Activated CD8-positive, alpha-beta memory T cell treated with anti-CD3 and anti-CD28 coated beads, Interleukin-2, amount 10 ng/mL, durations not matched to agents 7 days and 5 days (primary cell): ENCODE measurements around the gene DHRS11. TPM values are rescaled to one million over a fixed set of nuclear protein-coding genes. Genes with fewer than 3 reads are reported as not detected.
A peak's percentile ranks its signal among the peaks of the same experiment; 100 is the strongest.

Source experiments
- ATAC-seq: fragments of 150-1000 bp; cut with Tn5 transposase; one replicate; pipeline ENCODE4 v1.10.0; 2021; ENCODE audit warnings: moderate library complexity
- CTCF ChIA-PET: fragments of 350-600 bp; sonication (Branson Sonifier 250); formaldehyde crosslinking; loops from one replicate; lab custom pipeline; 2021; ENCODE audit warnings: antibody characterized with exemption; lab: Charles Lee
- DNase-seq: peaks from one replicate; pipeline ENCODE4 v3.0.0-alpha.2; 2020
- H3K27ac Mint-ChIP-seq: one replicate; pipeline ENCODE4 v1.8.0; 2021; ENCODE audit warnings: mild to moderate bottlenecking, mixed read lengths
- H3K27me3 Mint-ChIP-seq: one replicate; pipeline ENCODE4 v1.8.0; 2021; ENCODE audit warnings: mixed read lengths
- H3K36me3 Mint-ChIP-seq: one replicate; pipeline ENCODE4 v1.8.0; 2021; ENCODE audit warnings: mild to moderate bottlenecking, mixed read lengths
- H3K4me1 Mint-ChIP-seq: one replicate; pipeline ENCODE4 v1.8.0; 2021; ENCODE audit warnings: mixed read lengths
- H3K4me3 Mint-ChIP-seq: one replicate; pipeline ENCODE4 v1.8.0; 2021; ENCODE audit warnings: mild to moderate bottlenecking, moderate library complexity, mixed read lengths
- H3K9me3 Mint-ChIP-seq: one replicate; pipeline ENCODE4 v1.8.0; 2022; ENCODE audit warnings: low read depth, mixed read lengths
- total RNA-seq, 2 experiments: library from RNA; stranded (reverse); gene quantifications; one replicate each; pipeline ENCODE4 v1.2.3, GENCODE V29; 2021

DHRS11 gene
- total RNA-seq, 2 experiments from 2014 or later, result 4.5 to 8.0 TPM

DNA sequence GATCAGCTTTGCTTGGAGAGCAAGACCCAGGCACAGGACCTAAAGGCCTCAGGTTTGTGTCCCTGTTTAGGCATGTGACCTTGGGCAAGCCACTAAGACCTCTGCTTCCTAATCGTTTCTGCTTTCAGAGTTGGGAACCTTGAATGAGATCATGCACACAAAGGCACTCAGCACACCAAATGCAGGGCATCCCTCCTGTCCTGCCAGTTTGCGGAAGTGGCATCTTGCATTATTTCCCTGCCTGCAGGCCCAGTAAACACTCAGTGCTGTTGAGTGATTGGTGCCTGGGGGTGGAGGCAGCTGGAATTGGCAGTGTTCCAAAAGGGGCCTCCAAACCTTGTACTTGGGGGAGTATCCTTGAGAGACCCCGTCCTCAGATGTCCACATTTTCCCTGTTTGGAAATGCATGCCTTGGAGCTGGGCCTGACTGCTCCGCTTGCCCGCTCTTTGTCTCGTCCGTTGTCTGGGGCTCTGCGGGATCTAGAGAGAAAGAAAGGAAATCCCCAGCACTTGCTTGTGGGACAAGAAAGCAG is 38.4 kb downstream of the DHRS11 start:
- Mint-ChIP-seq H3K4me1 (no peaks in the 10 kb centered on the region), H3K27ac (no peak overlapping the region), H3K9me3 (no peaks in the 10 kb centered on the region), H3K4me3 (no peak overlapping the region), H3K27me3 (peaks cover 9% of the 10 kb centered on the region), H3K36me3 (no peaks in the 10 kb centered on the region)
- CTCF ChIA-PET, result interaction anchor here (1.3 to 7.0 kb wide), 10 partner anchors 12 to 611 kb away, joined by 3 to 65 read pairs (median 18); partner anchors contain the start of gene MRM1
- ATAC-seq, result no peak
- DNase-seq, result no peak

DNA sequence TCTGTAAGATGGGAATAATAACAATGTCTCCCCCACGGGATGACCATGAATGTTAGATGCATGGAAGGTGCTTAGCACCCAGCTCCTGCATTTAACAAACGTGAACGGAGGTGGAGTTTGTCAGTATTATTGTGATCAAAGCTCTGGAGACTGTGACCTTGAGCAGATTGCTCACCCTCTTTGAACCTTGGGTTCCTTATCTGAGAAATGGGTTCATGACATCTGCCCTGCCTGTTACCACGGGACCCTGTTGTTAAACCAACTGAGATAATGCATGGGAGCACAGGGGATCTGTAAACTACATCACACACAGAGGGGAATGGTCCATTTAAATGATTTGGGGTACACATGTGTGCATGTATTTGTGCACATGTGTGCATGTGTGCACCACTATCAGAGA is 39.3 kb downstream of the DHRS11 start:
- Mint-ChIP-seq H3K36me3 (no peaks in the 10 kb centered on the region), H3K27me3 (peaks cover 14% of the 10 kb centered on the region), H3K27ac (no peak overlapping the region), H3K4me3 (no peak overlapping the region), H3K9me3 (no peaks in the 10 kb centered on the region), H3K4me1 (no peaks in the 10 kb centered on the region)
- ATAC-seq, result no peak
- CTCF ChIA-PET, result interaction anchor here (1.5 to 6.9 kb wide), 3 partner anchors 45 to 416 kb away, joined by 5 to 56 read pairs (median 17); no protein-coding TSS in a partner anchor
- DNase-seq, result no peak

DNA sequence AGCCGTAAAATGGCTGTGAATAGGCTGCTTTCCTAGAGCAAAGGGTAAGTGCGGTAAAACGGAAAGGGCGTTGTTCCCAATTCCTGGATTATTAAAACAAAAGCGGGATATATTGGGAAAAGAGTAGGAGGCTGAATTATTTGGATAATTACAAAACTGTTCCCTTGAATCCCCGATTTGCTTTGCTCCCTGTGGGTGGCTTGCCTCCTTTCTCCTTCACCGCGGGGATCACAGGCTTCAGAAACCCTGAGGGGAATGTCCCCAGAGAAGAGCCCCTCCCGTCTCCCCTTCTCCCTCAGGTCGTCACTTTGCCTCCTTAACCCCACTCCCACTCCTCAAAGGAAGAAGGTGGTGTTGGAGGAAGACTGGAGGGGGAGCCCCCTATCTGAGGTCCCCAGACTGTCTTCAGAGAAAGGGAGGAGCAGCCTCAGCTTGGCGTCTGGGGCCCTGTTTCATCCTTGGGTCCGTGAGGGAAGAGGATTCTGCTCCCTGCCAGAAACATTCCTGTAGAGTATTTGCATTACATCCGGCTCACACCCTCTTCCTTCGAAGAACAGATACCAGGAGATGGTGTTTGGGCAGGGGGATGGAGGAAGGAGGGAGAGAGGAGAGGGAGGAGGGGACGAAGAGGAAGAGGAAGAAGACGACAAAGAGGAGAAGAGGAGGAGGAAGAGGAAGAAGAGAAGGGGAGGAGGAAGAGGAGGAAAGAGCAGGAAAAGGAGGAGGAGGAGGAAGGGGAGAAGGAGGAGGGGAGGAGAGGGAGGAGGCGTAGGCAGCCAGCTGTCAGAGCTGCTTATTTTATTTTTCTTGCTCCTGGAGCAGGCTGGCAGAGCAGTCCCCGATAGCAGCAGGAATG is 41.5 kb downstream of the DHRS11 start:
- no peak overlapping the region for H3K4me3 Mint-ChIP-seq
- no peak overlapping the region for H3K27ac Mint-ChIP-seq
- no peaks in the 10 kb centered on the region for H3K4me1 Mint-ChIP-seq
- peaks cover 24% of the 10 kb centered on the region for H3K27me3 Mint-ChIP-seq
- H3K9me3 Mint-ChIP-seq, result no peaks in the 10 kb centered on the region
- H3K36me3 Mint-ChIP-seq, result no peaks in the 10 kb centered on the region
- ATAC-seq (no peak), DNase-seq (no peak)
- CTCF ChIA-PET, result interaction anchor here (1.0 to 1.4 kb wide), 4 partner anchors 9 to 415 kb away, joined by 3 to 5 read pairs (median 4); no protein-coding TSS in a partner anchor

DNA sequence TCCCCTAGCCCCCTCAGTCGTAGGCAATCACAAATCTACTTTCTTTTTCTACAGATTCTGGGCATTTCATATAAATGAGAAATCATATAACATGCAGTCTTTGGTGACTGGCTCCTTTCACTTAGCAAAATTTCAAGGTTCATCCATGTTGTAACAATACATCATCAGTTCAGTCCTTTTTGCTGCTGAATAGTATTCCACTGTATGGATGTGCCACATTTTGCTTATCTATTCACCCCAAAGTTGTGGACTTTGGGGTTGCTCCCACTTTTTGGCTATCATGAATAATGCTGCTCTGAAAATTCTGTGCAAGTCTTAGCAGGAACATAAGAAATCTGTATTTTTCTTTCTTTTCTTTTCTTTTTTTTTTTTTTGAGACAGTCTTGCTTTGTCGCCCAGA is 48.7 kb downstream of the DHRS11 start:
- H3K36me3 Mint-ChIP-seq, result no peaks in the 10 kb centered on the region
- no peak overlapping the region for H3K27ac Mint-ChIP-seq
- CTCF ChIA-PET, result interaction anchor here (1.9 kb wide), 1 partner anchor 14 kb away, joined by 6 read pairs; no protein-coding TSS in a partner anchor
- ATAC-seq (no peak), DNase-seq (no peak)
- H3K4me3 Mint-ChIP-seq, result no peak overlapping the region
- peaks cover 17% of the 10 kb centered on the region for H3K4me1 Mint-ChIP-seq
- H3K9me3 Mint-ChIP-seq, result no peaks in the 10 kb centered on the region
- peaks cover 80% of the 10 kb centered on the region for H3K27me3 Mint-ChIP-seq

DNA sequence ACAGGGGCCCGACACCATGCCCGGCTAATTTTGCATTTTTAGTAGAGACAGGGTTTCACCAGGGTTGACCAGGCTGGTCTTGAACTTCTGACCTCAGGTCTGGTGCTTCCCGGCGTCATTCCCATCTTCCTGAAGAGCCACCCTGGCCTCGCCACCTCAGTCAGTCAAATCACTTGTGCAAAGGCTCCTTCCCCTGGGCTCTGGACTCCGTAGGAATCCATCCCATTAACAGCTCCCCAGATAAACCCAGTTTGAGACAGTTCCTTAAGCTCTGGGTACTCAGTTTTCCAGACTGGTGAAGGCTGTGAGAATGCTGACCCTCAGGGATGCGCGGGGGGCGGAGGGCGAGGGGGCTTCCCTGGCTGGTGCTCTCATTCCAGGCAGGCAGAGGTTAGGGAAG is 49.2 kb downstream of the DHRS11 start:
- ATAC-seq, result no peak
- H3K27ac Mint-ChIP-seq, result no peak overlapping the region
- peaks cover 78% of the 10 kb centered on the region for H3K27me3 Mint-ChIP-seq
- H3K36me3 Mint-ChIP-seq, result no peaks in the 10 kb centered on the region
- CTCF ChIA-PET, result interaction anchor here (1.6 to 2.0 kb wide), 5 partner anchors 9 to 65 kb away, joined by 4 to 8 read pairs (median 5); no protein-coding TSS in a partner anchor
- no peaks in the 10 kb centered on the region for H3K9me3 Mint-ChIP-seq
- H3K4me1 Mint-ChIP-seq, result peaks cover 17% of the 10 kb centered on the region
- no peak for DNase-seq
- H3K4me3 Mint-ChIP-seq, result no peak overlapping the region

DNA sequence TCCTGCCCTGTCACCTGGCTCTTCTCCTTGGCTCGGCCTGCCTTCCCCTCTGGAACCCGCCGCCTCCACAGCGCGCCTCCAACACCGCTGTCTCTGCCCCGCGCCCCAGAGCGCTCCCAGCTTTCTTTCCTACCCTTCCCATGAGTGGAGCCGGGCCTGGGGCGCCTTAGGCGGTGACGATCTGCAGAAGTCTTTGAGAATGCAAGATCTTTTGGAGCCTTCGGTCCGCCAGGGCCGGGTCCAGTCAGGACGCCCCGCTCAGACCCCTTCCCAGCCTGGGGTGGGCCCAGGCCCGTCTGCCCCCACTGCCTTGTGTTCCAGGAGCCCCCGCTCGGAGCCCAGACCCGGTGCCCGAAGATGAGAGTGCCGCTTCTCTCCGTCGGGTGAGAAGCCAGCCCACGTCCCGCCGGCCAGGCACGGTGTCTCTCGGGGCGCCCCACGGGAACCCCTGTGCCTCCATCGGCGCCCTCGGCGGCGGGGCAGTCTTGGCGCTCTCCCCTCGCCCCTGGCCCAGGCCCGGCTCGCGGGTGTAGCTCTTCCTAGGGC is 49.7 kb downstream of the DHRS11 start:
- no peak for DNase-seq
- Mint-ChIP-seq H3K4me1 (peaks cover 17% of the 10 kb centered on the region), H3K36me3 (no peaks in the 10 kb centered on the region), H3K27ac (no peak overlapping the region), H3K9me3 (no peaks in the 10 kb centered on the region), H3K27me3 (peaks cover 75% of the 10 kb centered on the region), H3K4me3 (no peak overlapping the region)
- ATAC-seq, result no peak
- CTCF ChIA-PET, result interaction anchor here (1.6 to 2.0 kb wide), 5 partner anchors 9 to 65 kb away, joined by 4 to 8 read pairs (median 5); no protein-coding TSS in a partner anchor

DNA sequence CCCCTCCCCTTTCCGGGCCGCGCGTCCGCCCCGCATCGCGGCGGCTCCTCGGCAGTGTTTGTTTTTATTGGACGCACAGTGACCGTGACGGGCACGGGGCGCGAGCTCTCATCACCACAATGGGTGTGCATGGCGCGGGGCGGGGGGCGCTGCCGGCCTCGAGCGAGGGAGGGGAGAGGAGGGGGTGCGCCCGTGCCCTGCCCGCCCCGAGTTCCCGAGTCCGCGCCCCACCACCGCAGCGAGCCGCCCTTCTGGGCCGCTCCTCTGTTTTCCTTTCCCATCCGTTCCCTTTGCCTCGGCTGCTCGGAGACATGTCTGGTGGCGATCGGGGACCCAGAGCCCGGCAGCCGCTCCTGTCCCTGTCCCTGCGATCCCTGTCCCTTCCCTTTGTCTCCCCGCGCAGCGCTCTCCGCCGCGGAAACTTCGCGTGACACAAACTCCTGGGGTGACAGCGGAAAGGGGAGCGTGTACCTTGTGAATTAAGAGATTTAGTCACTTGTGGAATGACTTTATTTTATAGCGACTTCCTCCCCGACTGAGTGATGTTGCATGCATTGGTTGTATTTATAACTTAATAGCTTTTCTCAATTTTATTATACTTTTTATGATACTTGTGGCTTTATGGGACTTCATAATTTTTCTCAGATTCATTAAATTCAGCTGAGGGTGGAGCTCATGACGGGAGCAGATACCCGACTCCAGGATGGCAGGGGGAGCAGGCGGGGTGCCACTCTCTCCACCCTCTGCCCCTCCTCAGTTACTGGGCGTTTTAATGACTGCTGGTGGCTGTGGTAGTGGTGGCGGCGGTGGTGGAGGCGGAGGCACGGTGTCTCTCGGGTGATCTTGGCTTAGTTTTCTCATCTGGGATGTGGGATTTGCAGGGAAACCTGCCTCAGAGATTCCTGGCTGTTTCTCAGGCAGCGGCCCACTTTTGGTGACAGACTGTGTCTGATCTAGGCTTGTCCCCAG is 50.5 kb downstream of the DHRS11 start:
- Mint-ChIP-seq H3K27me3 (peaks cover 73% of the 10 kb centered on the region), H3K4me1 (peaks cover 17% of the 10 kb centered on the region), H3K36me3 (no peaks in the 10 kb centered on the region), H3K9me3 (no peaks in the 10 kb centered on the region), H3K4me3 (peak overlapping the region; percentile 49), H3K27ac (no peak overlapping the region)
- DNase-seq, result no peak
- peak; percentile 41 for ATAC-seq
- CTCF ChIA-PET, result interaction anchor here (1.0 to 2.0 kb wide), 6 partner anchors 10 to 64 kb away, joined by 3 to 8 read pairs (median 5); no protein-coding TSS in a partner anchor

GRCh38 chr17:36643086-36643685 is 51.5 kb downstream of the DHRS11 start:
- H3K4me3 Mint-ChIP-seq, result peak overlapping the region; percentile 49
- CTCF ChIA-PET, result interaction anchor here (1.0 kb wide), 1 partner anchor 40 kb away, joined by 3 read pairs; no protein-coding TSS in a partner anchor
- H3K27me3 Mint-ChIP-seq, result peaks cover 71% of the 10 kb centered on the region
- peaks cover 17% of the 10 kb centered on the region for H3K4me1 Mint-ChIP-seq
- H3K36me3 Mint-ChIP-seq, result no peaks in the 10 kb centered on the region
- no peak for DNase-seq
- H3K9me3 Mint-ChIP-seq, result no peaks in the 10 kb centered on the region
- H3K27ac Mint-ChIP-seq, result no peak overlapping the region
- peak; percentile 44 for ATAC-seq

- H3K9me3 Mint-ChIP-seq, result no peaks in the 10 kb centered on the region
- H3K4me1 Mint-ChIP-seq, result peaks cover 17% of the 10 kb centered on the region
- peaks cover 63% of the 10 kb centered on the region for H3K27me3 Mint-ChIP-seq
- no peak overlapping the region for H3K4me3 Mint-ChIP-seq
- DNase-seq (no peak), ATAC-seq (no peak)
- H3K27ac Mint-ChIP-seq, result no peak overlapping the region
- no peaks in the 10 kb centered on the region for H3K36me3 Mint-ChIP-seq
- CTCF ChIA-PET, result interaction anchor here (0.6 kb wide), 1 partner anchor 680 kb away, joined by 3 read pairs; no protein-coding TSS in a partner anchor
Measured at GRCh38 chr17:36645422-36645821, 53.7 kb downstream of the DHRS11 start.

DNA sequence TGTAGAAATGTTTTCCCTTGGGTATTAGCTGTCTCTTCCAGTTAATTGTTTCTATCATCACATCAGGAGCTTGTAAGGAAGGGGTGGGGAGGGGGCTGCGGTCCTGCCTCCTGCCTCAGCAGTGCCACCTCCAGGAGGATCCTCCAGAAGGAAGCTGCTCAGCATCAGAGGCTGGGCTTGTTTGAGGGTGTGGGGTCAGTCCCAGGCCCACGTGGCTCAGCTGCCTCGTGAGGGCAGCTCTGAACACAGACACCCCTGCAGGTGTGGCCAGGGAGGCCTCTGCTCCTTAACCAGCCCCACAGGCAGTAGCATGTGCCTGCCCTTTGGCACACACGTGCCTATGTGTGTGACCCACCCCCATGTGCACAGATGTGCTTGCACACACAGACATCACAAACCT is 56.0 kb downstream of the DHRS11 start:
- CTCF ChIA-PET, result interaction anchor here (1.1 kb wide), 1 partner anchor 11 kb away, joined by 3 read pairs; no protein-coding TSS in a partner anchor
- no peaks in the 10 kb centered on the region for H3K9me3 Mint-ChIP-seq
- peaks cover 8% of the 10 kb centered on the region for H3K4me1 Mint-ChIP-seq
- H3K27me3 Mint-ChIP-seq, result peaks cover 52% of the 10 kb centered on the region
- no peak overlapping the region for H3K4me3 Mint-ChIP-seq
- DNase-seq, result no peak
- no peak for ATAC-seq
- no peaks in the 10 kb centered on the region for H3K36me3 Mint-ChIP-seq
- H3K27ac Mint-ChIP-seq, result no peak overlapping the region

- Mint-ChIP-seq H3K36me3 (no peaks in the 10 kb centered on the region), H3K27me3 (peaks cover 41% of the 10 kb centered on the region), H3K9me3 (no peaks in the 10 kb centered on the region), H3K27ac (no peak overlapping the region), H3K4me3 (no peak overlapping the region), H3K4me1 (no peaks in the 10 kb centered on the region)
- CTCF ChIA-PET, result interaction anchor here (1.4 kb wide), 1 partner anchor 8 kb away, joined by 3 read pairs; no protein-coding TSS in a partner anchor
- ATAC-seq (no peak), DNase-seq (no peak)
Measured at GRCh38 chr17:36650096-36650775, 58.6 kb downstream of the DHRS11 start.
